Activated CD4-positive, alpha-beta T cell treated with anti-CD3 and anti-CD28 coated beads, Interleukin-2, amount 50 U/mL, for 1 hour (primary cell): ENCODE data around the gene PLXNA2.

Experiments
- DNase-seq: peaks from one replicate; pipeline ENCODE4 v3.0.0-alpha.2; 2020

Gene PLXNA2

DNA sequence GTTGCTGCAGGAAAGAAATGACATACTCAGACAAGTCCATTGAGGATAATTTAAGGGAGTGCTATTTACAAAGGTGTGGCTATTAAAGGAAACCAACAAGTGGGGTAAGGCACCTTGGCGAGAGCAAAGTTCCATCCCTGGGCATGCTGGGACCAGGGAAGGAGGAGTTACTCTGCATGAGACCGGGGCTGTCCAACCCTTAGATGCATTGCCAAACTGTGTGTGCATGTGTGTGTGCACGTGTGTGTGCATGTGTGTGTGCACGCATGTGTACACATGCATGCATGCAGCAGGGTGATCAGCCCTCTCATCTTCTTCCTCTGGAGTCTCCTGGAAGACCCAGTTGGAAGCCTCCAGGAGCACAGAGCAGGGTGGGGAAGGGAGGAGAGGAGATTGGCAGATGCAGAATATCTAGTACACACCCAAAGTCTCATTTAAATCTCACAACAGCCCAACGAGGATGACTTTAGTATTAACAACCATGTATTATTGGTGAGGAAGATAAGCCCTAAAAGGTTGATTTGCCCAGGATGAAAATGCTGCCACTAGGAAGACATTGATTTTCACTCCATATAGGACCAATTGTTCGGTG, 261.0 kb downstream of the PLXNA2 start:
- no peak for DNase-seq

DNA sequence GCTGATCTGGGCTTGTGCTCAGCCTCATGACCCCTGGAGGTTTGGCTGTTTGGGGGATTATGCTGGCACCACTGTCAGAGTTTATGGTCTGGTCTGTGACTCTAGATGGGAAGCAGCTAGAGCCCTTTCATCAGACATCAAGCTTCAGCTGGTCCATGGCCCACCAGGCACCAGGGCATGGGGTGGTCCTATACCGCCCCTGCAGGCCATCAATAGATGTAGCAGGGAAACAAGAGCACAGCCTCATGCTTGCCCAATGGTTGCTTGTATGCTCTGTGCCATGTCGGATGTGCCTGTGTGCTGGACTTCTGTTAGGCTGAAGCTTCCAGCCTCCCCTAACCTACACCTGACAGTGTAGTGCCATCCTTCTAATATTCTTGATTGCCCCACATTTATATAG, 262.2 kb downstream of the PLXNA2 start:
- no peak for DNase-seq

DNA sequence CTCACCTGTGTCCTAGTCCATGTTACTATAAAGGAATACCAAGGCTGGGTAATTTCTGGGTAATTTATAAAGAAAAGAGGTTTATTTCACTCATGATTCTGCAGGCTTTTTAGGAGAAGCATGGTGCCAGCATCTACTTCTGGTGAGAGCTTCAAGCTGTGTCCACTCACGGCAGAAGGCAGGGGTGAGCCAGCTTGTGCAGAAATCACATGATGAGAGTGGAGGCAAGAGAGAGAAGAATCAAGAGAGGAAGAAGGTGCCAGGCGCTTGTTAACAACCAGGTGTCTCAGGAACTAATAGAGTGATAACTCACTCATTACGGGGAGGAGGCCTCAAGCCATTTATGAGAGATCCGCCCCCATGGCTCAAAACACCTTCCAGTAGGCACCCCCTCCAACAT, 265.7 kb downstream of the PLXNA2 start:
- DNase-seq = no peak

DNA sequence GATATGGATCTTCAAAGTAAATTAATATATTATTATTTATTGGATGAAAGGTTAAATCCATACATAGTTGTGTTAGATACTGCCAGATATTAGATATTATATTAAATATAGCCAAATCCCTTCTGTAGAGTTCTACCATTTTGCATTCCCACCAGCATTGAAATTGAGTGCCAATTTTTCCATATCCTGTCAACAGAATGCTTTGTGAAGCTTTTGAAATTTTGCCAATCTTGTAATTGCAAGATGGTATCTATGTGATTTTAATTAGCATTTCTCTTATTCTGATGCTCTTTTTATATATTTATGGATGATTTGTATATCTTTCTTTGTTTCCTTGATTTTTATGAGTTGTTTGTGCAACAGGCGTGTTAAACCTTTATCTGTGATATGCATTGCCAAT, 266.3 kb downstream of the PLXNA2 start:
- no peak for DNase-seq

DNA sequence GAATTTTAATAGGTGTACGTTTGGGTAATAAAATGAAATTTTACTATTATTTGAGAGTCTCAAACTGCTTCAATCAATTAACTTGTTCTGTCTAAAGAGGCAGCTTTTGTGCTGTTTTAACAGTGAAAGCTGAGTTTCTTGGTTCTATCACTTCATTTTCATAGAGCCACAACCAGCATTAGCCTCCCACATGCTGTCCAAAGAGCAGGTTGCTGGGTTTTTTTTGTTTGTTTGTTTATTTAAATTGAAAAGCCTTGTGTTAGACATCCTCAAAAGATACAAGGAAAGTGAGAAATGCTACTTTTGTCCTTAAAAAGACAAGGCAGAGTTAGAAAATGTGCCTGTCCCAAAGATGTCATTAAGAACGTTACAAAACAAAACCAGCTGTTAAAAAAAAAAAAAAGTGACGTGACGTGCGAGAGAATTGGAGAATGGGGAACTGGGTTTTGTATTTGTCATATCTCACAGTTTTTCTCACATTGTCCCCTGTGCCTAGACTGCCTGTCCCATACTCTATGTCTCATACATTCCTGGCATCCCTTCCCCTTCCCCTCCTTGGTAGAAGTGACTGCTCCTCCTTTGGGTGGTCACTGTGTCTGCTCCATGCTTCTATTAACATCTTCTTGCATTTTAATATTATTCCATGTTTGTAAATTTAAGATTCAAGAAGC, 270.2 kb downstream of the PLXNA2 start:
- DNase-seq = no peak

DNA sequence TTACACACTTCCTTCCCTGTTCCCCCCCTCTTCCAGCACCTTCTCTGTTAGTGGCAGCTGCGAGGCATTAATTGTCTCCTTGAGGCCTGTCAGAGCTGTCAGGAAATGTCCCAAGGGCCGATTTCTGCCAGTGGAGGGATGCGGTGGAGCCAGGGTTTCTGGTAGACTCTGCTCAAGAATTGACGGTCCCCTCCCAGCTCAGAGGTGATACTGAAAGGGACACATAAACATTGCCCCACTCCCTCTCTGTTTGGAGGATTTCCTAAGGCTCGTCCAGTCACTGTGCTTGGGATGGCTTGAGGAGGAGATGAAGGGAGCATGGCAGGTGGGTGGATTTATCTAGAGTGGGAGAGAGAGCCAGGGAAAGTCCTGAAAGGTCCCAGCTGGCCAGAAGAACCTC, 271.8 kb downstream of the PLXNA2 start:
- DNase-seq = no peak
